OCI-LY1 (cell line): ENCODE results near the gene GPR155.
A peak's percentile ranks its signal among the peaks of the same experiment; 100 is the strongest.

ENCODE experiments used
- H2AFZ ChIP-seq: fragments of 200-600 bp; sonication (generic), shearing (Covaris generic); 2 replicates; pipeline ENCODE4 v1.6.0; 2014; ENCODE audit warnings: antibody characterized with exemption, mild to moderate bottlenecking, low read length
- H3F3A ChIP-seq: fragments of 200-600 bp; sonication (generic), shearing (Covaris generic); 2 replicates; pipeline ENCODE4 v1.6.0; 2014; ENCODE audit warnings: mild to moderate bottlenecking, antibody characterized with exemption, low read length, moderate library complexity; ENCODE audit not compliant: insufficient read depth
- H3K27ac ChIP-seq: fragments of 200-600 bp; sonication (generic); 2 replicates; pipeline ENCODE4 v1.5.1; 2014; ENCODE audit warnings: low read length, mixed run types, mild to moderate bottlenecking, low read depth; ENCODE audit not compliant: poor library complexity, severe bottlenecking
- H3K27me3 ChIP-seq: fragments of 200-600 bp; sonication (generic); 2 replicates; pipeline ENCODE4 v1.6.0; 2014; ENCODE audit warnings: antibody characterized with exemption, mild to moderate bottlenecking, low read length, moderate library complexity; ENCODE audit not compliant: insufficient read depth
- H3K36me3 ChIP-seq: fragments of 200-600 bp; sonication (generic); 2 replicates; pipeline ENCODE4 v1.6.1; 2014; ENCODE audit warnings: mild to moderate bottlenecking, antibody characterized with exemption, low read length, moderate library complexity, mixed read lengths; ENCODE audit not compliant: insufficient read depth
- H3K4me1 ChIP-seq: fragments of 200-600 bp; sonication (generic); 2 replicates; pipeline ENCODE4 v1.5.1; 2014; ENCODE audit warnings: mild to moderate bottlenecking, low read length, moderate library complexity; ENCODE audit not compliant: insufficient read depth, severe bottlenecking
- H3K4me2 ChIP-seq: fragments of 200-600 bp; sonication (generic), shearing (Covaris generic); 2 replicates; pipeline ENCODE4 v1.6.1; 2014; ENCODE audit warnings: low read length
- H3K4me3 ChIP-seq: fragments of 200-600 bp; sonication (generic); 2 replicates; pipeline ENCODE4 v1.5.1; 2014; ENCODE audit warnings: low read length, low read depth, mild to moderate bottlenecking, mixed read lengths; ENCODE audit not compliant: poor library complexity, severe bottlenecking
- H3K79me2 ChIP-seq: fragments of 200-600 bp; shearing (Covaris generic); 2 replicates; pipeline ENCODE4 v1.6.1; 2016; ENCODE audit warnings: mixed run types, low read length, mixed read lengths; ENCODE audit not compliant: insufficient read depth
- H3K9ac ChIP-seq: fragments of 200-600 bp; sonication (generic), shearing (Covaris generic); 2 replicates; pipeline ENCODE4 v1.6.1; 2014; ENCODE audit warnings: mild to moderate bottlenecking, low read length, mixed read lengths
- H3K9me2 ChIP-seq: fragments of 200-600 bp; sonication (generic), shearing (Covaris generic); 2 replicates; pipeline ENCODE4 v1.6.1; 2014; ENCODE audit warnings: low read depth, mild to moderate bottlenecking, low read length, mixed read lengths
- H3K9me3 ChIP-seq: fragments of 200-600 bp; shearing (Covaris generic); 2 replicates; pipeline ENCODE4 v1.6.1; 2014; ENCODE audit warnings: low read length, mixed read lengths
- H4K20me1 ChIP-seq: fragments of 200-600 bp; sonication (generic), shearing (Covaris generic); 2 replicates; pipeline ENCODE4 v1.6.0; 2016; ENCODE audit warnings: mild to moderate bottlenecking, low read length; ENCODE audit not compliant: insufficient read depth
- EZH2 ChIP-seq: fragments of 200-600 bp; sonication (generic), shearing (Covaris generic); IDR thresholded peaks from 2 replicates; pipeline ENCODE4 v1.8.0; 2017; ENCODE audit warnings: borderline replicate concordance, mixed run types, mild to moderate bottlenecking, antibody characterized with exemption, low read length, moderate library complexity, mixed read lengths
- TF ChIP-seq, protein P1 (sequence below): fragments of 200-600 bp; sonication (generic), shearing (Covaris generic); IDR thresholded peaks from 2 replicates; pipeline ENCODE4 v1.5.1; 2017; ENCODE audit warnings: mild to moderate bottlenecking, antibody characterized with exemption, low read length, moderate library complexity, mixed read lengths

Gene GPR155

DNA sequence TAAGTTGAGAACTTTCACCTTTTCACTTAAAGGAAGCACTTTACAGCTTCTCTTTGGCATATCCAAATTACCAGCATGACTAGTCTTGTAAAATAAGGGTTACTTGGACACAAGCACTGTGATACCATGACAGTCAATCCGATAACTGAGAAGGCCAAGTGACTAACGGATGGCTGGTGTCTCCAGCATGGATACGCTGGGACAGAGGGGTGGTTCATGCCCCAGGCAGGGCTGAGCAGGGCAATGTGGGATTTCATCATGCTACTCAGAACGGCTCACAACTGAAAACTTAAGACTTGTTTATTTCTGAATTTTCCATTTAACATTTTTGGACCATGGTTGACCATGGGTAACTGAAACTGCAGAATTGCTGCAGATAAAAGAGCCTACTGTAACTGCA, 43.1 kb upstream of the GPR155 start:
- Histone ChIP-seq H3K4me1 (peaks cover 23% of the 10 kb centered on the region), H2AFZ (peak overlapping the region; percentile 95), H3F3A (no peaks in the 10 kb centered on the region), H3K27me3 (no peaks in the 10 kb centered on the region), H3K36me3 (no peaks in the 10 kb centered on the region; the same call in 1 of the 2 replicates), H3K4me2 (peak overlapping the region; percentile 40), H3K9ac (peak overlapping the region; percentile 36), H3K9me2 (no peaks in the 10 kb centered on the region), H4K20me1 (no peaks in the 10 kb centered on the region), H3K4me3 (no peak overlapping the region), H3K79me2 (no peaks in the 10 kb centered on the region), H3K27ac (peak overlapping the region; percentile 72), H3K9me3 (no peaks in the 10 kb centered on the region; the same call in 1 of the 2 replicates)
- no peak for TF ChIP-seq EZH2
- TF ChIP-seq, protein P1, sequence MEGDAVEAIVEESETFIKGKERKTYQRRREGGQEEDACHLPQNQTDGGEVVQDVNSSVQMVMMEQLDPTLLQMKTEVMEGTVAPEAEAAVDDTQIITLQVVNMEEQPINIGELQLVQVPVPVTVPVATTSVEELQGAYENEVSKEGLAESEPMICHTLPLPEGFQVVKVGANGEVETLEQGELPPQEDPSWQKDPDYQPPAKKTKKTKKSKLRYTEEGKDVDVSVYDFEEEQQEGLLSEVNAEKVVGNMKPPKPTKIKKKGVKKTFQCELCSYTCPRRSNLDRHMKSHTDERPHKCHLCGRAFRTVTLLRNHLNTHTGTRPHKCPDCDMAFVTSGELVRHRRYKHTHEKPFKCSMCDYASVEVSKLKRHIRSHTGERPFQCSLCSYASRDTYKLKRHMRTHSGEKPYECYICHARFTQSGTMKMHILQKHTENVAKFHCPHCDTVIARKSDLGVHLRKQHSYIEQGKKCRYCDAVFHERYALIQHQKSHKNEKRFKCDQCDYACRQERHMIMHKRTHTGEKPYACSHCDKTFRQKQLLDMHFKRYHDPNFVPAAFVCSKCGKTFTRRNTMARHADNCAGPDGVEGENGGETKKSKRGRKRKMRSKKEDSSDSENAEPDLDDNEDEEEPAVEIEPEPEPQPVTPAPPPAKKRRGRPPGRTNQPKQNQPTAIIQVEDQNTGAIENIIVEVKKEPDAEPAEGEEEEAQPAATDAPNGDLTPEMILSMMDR = no peak

DNA sequence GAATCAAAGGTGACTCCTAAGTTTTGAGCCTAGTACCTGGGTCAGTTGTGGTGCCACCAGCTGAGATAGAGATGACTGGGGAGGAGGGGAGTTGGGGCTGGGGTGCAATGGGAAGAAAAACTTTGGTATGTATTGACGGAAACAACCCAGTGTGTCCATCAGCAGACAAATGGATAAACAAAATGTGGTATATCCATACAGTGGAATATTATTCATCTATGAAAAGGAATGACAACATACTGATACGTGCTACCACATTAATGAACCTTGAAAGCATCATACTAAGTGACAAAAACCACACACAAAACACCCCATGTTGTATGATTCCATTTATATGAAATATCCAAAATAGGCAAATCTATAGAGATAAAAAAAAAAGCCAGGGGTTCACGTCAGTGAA, 41.1 kb upstream of the GPR155 start:
- Histone ChIP-seq H3K9me2 (no peaks in the 10 kb centered on the region), H2AFZ (no peak overlapping the region), H3K27me3 (no peaks in the 10 kb centered on the region), H3K9me3 (no peaks in the 10 kb centered on the region; the same call in 1 of the 2 replicates), H3F3A (no peaks in the 10 kb centered on the region), H3K4me3 (no peak overlapping the region), H3K79me2 (no peaks in the 10 kb centered on the region), H3K4me1 (peaks cover 23% of the 10 kb centered on the region), H3K9ac (no peak overlapping the region), H3K4me2 (no peak overlapping the region), H3K36me3 (no peaks in the 10 kb centered on the region; the same call in 1 of the 2 replicates), H3K27ac (no peak overlapping the region), H4K20me1 (no peaks in the 10 kb centered on the region)
- TF ChIP-seq, protein P1 = no peak
- no peak for TF ChIP-seq EZH2

DNA sequence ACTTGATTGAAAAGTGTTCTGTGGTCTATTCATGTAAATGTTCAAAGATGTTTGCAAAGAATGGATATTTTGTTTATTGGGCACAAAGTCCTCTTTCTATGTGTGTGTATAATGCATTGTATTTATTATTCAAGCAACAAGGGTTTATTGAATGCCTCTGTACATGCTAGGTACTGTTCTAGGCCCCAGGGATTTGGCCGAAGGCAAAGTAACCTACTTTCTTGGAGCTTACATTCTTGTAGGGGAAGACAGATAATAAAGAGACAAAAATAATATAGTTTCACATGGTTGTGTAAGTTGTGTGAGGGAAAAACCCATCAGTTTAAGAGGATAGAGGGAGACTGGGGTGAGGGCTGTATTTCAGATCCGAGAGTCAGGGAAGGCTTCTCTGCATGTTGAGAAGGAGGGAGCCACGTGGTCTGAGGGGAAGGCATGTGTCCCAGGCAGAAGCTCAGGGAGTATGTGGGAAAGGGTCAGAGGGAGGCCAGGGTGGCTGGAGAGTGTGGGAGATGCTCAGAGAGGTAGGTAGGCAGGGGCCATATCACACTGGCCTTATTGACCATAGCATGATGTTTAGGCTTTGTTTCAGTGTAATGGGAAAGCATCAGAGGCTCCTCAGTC, 40.4 kb upstream of the GPR155 start:
- Histone ChIP-seq H3K4me1 (peaks cover 21% of the 10 kb centered on the region), H3K4me2 (no peak overlapping the region), H3K9me2 (no peaks in the 10 kb centered on the region), H2AFZ (no peak overlapping the region), H3F3A (no peaks in the 10 kb centered on the region), H3K79me2 (no peaks in the 10 kb centered on the region), H3K27ac (no peak overlapping the region), H3K36me3 (no peaks in the 10 kb centered on the region; the same call in 1 of the 2 replicates), H4K20me1 (no peaks in the 10 kb centered on the region), H3K4me3 (no peak overlapping the region), H3K9me3 (no peaks in the 10 kb centered on the region; the same call in 1 of the 2 replicates), H3K9ac (no peak overlapping the region), H3K27me3 (no peaks in the 10 kb centered on the region)
- TF ChIP-seq, protein P1 = no peak
- TF ChIP-seq EZH2 = no peak
